HG03095 (cell line): Measurements from ENCODE around the gene CXCL12.

Experiments used
- ATAC-seq: cut with Tn5 transposase; IDR thresholded peaks from one replicate; pipeline ENCODE4 v1.9.1; 2021; ENCODE audit warnings: moderate library complexity; ENCODE audit not compliant: unreplicated experiment

Gene CXCL12

DNA sequence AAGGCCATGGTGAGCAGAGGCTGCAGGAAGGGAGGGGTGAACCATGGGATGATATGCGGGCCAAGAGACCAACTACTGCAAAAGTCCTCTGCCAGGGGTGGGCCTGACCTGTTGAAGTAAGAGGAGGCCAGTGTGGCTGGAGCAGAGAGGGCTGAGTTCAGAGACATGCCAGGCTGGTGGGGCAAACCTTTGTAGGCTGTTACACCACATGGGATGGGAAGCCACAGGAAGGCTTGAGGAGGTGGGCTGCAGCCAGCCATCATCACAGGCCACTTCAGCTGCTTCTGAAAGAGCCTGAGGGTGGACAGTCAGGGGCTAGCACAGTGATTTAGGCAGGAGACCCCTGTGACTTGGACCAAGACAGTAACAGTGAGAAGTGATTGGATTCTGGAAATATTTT lies 20.3 kb downstream of the CXCL12 start:
- no peak for ATAC-seq

GRCh38 chr10:44363716-44364115 lies 21.2 kb downstream of the CXCL12 start:
- no peak for ATAC-seq

DNA sequence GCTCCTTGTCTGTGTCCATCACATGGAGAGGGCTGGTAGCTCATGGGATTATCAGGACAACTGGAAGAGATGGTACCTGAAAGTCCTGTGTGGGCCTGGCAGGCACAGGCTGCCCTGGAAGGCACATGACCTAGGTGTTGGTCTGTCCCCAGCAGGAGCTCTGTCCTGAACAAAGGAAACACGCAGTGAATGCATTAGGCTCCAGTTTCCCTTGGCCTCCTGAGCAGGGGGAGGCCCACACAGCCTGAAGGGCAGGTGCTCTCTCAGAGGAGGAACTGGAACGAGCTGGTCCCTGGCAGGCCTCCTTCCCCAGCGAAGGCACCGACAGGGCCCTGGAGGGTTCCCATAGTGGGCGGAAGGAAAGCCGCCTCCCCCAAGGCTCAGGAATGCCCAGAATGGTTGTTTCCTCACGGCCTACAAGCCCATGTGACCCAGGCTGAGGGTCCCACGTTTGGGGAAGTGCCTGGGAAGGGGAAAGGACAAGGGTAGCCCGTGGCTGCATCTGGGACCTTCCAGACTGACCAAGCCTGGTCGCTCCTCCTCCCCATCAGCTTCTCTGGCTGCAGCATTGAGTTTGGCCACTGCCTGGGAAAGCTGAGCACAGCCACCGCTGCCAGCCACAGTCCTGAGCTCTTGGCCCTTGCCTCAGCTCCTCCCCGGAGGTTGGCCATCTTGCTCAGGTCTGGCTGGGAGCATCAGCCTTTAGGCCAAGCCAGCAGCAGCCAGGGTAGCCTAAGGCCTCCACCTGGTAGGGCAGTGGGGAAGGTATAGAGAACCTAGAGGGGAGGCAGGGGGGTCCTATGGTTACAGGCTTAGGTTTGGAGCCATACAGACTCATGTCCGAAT lies 21.8 kb downstream of the CXCL12 start:
- ATAC-seq, result no peak

GRCh38 chr10:44361109-44361508 lies 23.8 kb downstream of the CXCL12 start:
- ATAC-seq, result no peak

DNA sequence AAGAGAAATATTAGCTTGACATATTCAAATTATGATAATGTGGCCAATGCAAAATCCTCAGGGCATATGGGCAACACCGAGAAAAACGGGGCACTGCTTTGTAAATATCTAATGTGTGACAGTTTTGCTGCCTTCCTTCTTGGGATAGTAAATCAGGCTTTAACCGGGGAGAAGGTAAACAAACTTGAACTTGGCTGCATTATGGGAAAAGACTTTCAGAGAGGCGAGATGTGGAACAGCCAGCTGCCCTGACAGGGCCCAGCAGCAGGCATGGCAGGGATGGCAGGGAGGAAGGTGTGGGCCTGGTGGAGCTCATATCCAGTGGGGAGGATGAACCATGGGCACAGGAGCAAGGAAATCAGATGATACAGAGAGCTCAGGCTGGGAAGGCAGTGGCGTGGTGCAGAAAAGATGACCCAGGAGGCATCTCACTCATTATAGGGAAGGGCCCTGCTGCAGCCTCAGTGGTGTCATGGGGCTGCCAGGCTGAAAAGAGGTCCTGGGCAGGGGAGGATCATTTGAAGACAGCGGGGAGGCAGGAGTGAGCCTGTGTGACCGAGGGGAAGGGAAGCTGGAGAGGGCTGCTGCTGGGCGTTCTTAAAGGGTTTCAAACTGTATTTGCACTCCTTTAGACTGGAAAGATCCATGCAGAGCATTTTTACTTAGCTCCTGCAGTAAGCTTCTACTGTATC lies 26.7 kb downstream of the CXCL12 start:
- no peak for ATAC-seq

DNA sequence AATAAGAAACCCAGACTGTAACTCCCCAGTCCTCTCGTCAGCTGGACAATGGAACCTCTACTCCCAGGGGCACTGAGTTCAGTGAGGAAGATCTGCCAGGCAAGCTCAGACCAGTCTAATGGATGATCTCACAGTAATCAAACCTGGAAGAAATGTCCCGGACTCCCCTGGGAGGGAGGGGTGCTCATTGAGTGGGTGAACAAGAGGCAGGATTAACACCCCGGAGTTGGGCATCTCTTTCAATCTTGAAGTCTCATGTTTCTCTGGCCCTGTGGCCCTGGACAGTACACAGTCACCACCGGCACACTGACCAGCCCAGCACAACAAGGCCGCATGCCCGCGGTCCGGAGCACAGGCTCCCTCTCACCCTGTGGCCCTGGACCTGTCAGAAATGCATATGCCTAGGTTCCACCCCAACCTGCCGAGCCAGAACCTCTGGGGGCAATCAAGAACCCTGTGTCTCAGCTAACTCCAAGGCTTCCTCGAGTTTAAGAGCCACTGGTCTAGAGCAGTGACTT lies 27.8 kb downstream of the CXCL12 start:
- no peak for ATAC-seq

DNA sequence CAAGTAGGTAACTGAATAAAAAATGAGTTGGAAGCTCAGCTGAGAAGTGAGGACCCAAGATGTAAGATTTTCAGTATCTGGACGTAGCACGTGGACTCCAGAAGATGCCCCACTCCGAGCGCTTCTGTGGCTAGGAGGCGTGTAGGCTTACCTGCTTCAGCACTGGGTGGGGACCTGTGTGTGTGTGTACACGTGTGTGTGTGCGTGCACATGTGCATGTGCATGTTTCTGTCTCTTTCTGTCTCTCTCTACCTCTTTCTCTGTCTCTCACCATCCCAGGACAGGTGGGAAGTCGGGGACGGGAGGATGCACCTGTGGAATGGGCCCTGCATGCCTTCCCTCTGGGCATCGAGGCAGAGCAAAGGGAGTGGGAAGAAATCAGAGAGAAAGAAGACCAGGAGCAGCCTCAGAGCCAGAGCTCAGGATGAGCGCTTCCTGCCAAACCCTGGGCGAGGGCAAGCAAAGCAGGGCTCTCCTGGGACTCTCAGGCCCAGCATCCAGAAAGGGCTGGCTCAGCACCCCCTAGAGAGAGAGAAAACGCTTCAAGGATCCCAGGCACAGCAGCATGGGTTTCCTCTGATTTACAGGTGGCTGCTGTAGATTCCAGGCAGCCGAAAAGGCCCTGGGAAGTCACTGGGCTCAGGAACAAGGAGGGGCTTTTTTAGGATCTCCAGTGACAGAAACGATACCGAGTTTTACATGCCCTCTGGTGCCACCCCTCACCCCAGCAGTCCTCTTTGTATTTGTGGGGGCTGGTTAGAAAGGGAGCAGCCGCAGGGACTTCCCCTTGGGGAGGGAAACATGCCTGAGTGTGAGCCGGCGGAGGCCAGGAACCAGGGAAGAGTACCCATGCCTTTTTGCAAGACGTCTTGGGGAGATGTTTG lies 28.5 kb downstream of the CXCL12 start:
- no peak for ATAC-seq

DNA sequence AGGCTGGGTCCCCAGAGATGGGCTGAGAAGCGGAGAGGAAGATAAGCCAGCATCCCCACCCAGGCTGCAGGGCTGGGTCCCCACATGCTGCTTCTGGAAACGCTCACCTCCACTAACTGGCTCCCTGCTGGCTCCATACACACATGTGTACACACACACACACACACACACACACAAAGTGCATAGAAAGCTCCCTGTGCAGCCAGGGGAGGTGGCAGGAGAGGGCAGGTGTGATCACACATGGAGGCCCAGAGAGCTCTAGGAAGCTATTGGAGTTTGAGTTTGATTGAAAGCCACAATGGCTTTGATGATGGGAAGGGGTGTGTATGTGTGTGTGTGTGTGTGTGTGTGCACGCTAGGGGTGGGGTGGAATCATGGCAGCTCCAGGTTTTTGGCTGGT lies 29.3 kb downstream of the CXCL12 start:
- no peak for ATAC-seq

DNA sequence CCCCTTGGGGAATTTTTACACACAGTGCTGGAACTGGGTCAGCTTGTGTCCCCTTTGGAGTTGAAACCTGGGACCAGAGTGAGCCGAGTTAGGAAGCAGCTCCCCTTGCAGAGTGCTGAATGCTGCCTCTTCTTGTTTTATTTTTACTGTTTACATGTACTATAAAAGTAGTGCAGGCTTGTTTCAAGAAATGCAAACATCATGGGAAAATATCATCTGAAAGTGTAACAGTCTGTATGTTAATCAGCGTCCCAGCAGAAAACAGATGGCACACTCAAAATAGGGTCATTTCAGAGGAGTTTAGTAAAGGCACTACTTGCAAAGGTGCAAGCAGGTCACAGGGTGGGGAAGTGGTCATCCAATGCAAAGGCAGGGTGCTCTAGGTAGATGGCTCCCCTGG lies 30.1 kb downstream of the CXCL12 start:
- ATAC-seq, result no peak

GRCh38 chr10:44353721-44354120 lies 31.2 kb downstream of the CXCL12 start:
- no peak for ATAC-seq

DNA sequence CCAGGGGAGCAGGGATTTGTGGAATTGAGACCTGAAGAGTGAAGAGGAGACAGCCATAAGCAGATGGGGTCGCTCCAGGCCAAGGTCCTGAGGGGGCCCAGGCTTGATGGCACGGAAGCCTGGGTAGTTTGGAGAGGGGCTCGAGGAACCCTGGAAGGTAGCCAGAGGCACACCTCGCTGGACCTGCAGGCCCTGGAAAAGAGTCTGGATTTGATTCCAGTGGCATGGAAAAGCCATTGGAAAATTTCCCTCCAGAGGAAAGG lies 31.8 kb downstream of the CXCL12 start:
- ATAC-seq, result no peak

GRCh38 chr10:44352316-44353127 lies 32.4 kb downstream of the CXCL12 start:
- ATAC-seq, result no peak

DNA sequence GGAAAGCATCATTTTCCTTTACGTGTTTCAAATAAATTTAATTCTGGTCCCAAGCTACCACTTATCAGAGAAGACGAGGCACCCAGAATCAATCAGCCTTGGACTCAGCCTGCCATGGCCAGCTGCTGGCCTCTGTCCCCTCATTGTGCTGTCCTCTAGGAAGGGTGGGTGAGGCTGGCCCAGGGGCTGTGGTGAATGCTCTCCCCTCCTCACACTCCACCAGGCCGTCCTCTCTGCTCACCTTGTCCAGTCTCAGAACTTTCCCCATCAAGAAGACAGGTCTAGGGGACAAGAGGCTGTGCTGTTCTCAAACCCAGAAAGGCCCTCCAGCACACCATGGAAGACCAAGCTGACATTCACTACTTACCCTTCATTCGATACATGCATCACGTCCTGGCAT lies 36.4 kb downstream of the CXCL12 start:
- no peak for ATAC-seq

DNA sequence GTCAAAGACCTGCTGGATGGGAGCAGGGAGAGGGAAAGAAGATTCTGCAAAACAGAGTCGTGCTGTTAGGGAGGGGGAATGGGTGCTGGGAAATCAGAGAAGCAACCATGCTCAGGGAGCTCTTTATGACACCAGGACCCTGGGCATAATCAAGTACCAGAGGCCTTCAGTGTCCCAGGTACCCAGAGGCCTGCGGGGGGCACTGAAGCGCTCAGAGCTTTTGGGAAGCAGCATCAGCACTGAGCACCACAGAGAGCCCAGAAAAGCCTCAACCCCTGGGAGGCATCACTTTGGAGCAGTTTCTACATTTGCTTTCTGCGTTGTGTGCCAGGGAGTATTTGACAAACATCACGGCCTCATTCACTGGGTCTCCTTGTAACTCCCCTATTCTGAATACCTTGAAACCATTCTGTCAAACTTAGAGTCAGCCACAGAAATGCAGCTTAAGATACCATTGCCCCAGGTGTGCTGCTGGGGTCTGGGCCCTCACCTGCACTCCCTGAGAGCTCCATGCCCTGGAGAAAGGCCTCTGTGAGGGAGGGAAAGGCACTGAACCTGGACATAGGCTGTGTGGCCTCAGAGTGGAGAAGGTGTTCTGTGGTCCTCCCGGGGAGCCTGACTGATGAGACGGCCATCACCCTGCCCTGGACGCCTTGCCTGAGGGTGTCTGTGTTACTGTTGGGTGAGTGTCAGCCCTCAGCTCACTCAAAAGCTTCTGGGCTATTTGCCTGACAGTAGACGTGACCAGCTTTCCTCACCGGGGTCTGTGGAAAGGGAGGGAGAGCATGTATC lies 37.1 kb downstream of the CXCL12 start:
- ATAC-seq, result no peak

GRCh38 chr10:44344727-44345126 lies 40.2 kb downstream of the CXCL12 start:
- no peak for ATAC-seq

GRCh38 chr10:44343843-44344242 lies 41.1 kb downstream of the CXCL12 start:
- ATAC-seq, result no peak

DNA sequence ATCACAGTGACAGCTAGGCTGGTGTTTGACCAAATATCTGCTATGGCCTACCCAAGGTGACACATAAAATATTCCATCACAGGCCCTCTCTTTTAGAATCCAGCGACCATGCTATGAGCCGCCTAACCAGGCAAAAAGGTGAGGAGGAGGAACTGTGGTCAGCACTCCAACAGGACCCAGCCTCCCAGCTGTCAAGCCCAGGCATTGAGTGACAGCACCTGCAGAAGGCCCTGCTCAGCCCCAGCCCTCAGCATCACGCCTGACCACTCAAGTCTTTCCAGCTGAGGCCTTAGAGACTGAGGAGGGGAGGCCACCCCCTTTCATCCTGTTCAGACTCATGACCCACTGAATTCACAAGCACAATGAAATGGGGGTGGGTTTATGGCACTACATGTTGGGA lies 43.0 kb downstream of the CXCL12 start:
- ATAC-seq, result no peak

DNA sequence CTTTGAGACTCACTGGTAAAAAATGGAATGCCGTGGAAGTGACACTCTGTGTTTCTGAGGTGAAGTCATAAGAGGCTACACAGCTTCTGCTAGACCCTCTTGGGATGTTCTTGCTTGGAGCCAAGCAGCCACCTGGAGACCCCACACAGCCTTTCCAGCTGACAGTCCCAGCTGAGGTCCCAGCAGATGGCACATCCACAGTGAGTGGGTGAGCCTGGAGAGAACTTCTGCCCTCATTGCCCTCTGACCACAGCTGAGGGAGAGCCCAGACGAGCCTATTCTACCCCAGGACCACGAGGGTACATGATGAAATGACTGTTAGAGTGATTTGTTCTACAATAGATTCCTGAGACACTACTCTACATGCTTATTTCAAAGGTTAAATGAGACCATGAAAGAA lies 44.3 kb downstream of the CXCL12 start:
- no peak for ATAC-seq

DNA sequence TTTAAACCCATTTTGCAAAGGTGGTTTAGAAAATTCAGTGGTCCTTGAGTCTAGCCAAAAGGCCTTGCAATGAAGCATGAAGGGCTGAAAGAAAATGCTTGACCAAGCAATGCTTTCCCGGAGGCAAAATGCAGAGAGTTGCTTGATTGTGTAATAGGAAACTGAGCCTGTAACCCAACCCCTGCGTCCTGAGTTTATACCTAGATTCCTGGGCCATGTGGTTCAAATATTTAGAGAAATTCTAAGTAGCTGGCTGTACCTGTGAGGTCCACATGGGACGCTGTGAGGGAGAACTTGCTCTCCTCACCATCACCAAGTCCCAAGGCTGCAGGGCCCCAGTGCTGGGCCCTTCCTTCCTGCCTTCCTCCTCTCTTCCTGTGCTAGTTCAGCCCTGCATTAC lies 45.7 kb downstream of the CXCL12 start:
- no peak for ATAC-seq

DNA sequence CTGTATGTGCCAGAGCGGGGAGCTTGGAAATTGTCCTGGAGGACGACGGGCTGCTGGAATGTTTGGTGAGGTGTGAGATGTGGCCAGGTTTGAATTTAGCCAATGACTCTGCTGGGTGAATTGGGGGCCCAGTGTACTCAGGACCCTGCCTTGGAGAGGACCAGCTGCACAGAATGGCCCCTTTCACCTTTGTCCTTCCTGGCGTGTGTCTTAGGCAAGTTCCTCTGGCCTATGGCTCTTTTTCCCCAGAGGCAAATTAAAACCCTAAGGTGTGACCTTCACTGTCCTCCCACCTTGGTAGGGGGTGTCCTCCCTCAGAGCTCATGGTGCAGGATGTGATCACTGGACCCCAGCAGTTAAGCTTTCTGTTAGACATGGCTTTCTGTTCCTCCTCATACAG lies 47.8 kb downstream of the CXCL12 start:
- no peak for ATAC-seq
